HG03565 (cell line): ENCODE measurements around the gene FBN1.

Experiments used
- ATAC-seq: cut with Tn5 transposase; IDR thresholded peaks from one replicate; pipeline ENCODE4 v1.9.1; 2021; ENCODE audit warnings: mild to moderate bottlenecking, moderate library complexity; ENCODE audit not compliant: unreplicated experiment

Gene FBN1

GRCh38 chr15:48411971-48412591 is 233.4 kb downstream of the FBN1 start:
- ATAC-seq: no peak

- no peak for ATAC-seq
Measured at GRCh38 chr15:48409623-48410022, 235.9 kb downstream of the FBN1 start.

- ATAC-seq: no peak
Measured at GRCh38 chr15:48408327-48408726, 237.2 kb downstream of the FBN1 start.

DNA sequence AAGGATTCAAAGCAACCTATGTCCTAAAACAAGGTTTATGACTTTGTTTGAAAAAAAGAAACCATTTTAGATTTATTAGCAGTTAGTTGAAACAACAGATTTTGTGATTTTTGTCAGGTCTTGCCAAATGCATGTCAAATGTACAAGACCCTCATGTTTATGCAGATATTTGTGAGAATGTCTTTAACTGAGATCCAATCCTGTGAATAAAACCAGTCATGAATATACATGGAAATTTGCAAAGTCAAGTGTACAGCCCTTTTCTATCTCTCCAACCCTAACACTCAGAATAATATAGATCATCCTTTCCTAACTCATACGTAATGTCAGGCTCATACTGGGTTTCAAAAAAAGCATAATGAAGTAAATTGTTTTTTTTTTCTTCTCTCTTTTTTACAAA is 237.9 kb downstream of the FBN1 start:
- no peak for ATAC-seq

DNA sequence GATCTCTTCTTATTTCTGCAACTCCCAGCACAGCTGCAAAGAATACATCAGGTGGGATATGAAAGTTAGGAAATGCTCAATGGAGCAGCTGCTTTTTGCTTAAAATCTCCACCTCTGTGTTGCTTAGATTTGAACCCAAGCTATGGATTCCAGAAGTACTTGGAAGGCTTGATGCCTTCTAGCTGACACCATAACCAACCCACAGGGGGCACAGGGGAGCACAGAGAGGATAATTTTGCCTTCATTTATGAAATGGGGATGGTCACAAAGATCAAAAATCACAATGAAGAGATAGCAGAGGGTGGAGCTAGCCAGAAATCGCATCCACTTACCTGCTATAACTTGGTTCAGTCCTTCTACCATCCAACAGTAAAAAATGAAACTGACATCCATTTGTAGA is 238.6 kb downstream of the FBN1 start:
- ATAC-seq: no peak

GRCh38 chr15:48406266-48406891 is 239.1 kb downstream of the FBN1 start:
- no peak for ATAC-seq

DNA sequence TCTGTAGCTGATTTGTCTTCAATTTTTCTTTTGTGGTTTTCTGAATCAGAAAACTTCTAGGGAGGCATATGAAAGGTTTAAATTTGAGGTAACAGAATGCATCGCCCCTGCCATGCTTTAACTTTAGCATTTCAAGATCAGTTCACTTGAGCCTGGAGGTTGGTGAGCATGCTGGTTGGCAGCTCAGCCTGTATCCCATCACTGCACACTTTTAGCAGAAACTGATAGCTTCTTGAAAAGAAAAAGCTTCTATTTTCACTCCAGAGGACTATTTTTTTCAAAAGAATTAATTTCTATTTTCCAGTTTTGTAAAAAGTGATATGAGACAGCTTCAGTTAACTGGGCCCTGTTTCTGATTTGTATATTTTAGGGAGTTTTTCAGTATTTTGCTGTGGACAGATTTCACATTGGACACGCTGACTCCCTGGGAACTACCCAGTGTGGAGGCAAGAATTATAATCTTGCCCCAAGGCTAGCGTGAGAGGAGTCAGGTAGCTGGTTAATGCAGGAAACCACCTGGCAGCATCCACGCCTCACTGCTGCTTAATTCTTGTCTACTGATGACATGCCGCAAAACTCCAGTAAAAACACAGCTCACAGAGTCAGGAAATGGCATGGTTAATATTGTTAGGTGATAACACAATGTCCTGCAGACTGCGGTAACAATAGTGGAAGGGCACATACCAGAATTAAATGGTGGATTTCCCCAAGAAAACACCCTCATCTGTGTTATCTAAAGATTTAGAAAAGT is 242.9 kb downstream of the FBN1 start:
- no peak for ATAC-seq

DNA sequence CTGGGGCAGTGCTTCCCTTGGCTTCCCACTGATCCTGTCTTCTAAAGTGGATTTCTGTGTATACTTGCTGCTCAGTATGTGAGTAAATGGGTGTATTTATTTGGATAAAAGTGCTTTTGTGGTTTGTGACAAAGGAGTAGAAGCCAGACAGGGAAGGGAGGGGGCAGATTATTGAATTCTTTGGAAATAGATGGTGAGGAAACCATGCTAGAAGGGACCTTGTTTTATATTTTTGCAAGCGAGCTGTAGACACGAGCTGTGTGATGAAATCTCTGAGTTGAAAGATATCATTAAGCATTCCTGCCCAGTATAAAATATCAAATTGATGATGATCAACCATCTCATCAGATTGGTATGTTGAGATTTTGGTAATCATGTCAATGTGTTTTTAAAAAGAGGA is 245.4 kb downstream of the FBN1 start:
- no peak for ATAC-seq

DNA sequence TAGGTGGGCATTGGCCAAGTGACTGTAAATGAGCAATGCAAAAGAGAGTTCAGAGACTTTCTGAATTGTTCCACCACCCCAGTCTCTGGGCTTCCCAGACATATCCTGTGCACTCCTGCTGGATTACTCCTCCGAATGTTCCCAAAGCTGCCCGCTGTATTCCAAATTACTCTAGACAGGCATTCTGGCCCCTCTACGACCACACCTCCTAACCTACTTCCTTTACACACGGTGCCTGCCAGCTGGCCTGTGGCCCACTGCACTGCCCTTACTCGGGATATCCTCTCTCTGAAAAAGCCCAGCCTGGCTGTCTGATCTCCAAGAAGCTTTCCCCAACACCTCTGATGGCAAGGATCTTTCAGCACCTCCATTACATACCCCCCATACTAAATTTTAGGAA is 247.7 kb downstream of the FBN1 start:
- ATAC-seq: no peak

DNA sequence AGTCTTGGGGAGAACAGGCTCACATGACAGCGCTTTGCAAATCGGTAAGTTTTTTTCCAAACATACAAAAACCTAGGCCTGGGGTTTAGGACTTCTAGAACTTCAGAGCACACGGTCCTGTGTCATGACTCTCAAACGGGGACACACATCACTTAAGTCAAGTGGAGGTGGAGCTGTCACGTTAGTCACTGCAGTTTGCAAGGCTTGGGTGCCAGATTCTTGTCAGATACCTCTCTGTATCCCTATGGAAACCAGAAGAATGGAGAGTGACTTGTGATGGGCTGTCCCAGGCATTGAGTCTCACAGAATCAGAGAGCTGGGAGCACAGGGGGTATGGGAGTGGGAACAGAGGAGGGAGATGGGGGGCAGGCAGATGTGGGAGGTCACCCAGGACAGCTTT is 249.5 kb downstream of the FBN1 start:
- no peak for ATAC-seq

GRCh38 chr15:48395521-48396011 is 249.9 kb downstream of the FBN1 start:
- no peak for ATAC-seq

DNA sequence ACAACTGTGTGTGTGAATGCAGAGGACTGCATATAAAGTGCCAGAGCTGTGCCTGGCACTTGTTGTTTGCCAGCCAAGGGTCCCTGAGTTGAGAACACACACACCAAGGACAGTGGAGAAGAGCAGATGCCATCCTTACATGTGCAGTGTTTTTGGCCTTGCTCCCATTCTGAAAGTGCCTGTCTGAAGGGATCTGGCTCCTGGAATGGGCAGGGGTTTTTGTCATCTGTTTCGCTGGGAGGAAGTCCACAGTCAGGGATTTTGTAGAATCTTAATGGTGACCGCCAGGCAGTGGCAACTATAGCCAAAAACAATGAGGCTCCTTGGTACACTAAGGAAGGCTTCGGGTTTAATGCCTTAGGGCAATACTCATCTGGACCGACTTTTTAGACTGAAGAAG is 250.5 kb downstream of the FBN1 start:
- ATAC-seq: no peak

DNA sequence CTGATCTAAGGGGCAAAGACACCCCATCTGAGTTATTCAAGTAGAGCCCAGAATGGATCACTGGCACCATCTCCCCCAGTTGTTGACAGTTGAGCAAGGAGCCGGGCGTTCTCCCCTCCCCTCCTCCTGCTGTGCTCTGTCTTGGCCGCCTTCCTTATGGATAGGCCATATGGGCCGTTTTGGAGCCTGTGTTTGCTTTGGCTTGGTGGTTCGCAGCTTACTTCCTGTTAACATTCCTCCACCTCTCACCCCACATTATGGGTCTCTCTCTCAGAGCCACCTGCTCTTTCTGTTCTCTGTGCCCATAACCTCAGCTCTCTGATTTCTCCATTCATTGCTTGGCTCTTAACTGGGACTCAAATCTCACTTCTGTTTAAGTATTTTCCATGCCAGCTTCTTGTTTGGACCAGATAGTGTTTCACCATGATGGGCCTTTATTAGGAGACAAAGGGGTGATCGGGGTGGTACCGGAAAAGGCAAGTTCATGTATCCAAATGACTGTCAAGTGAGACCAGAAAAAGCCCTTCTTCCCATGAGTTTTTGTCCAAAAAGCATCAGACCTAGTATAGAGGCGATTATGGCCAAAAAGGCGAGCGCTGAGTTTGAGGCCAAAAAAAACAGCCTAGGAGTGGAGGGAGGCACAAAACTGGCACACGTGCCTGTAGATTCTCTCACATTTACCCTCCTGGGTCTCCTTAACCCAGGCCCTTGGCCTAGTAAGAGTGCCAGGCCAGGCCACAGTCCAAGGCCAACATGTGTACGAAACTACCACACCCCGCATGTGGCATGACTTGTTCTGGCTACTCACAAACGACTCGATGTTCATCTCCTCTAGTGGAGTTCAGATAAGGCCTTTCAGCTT is 251.6 kb downstream of the FBN1 start:
- ATAC-seq: no peak

DNA sequence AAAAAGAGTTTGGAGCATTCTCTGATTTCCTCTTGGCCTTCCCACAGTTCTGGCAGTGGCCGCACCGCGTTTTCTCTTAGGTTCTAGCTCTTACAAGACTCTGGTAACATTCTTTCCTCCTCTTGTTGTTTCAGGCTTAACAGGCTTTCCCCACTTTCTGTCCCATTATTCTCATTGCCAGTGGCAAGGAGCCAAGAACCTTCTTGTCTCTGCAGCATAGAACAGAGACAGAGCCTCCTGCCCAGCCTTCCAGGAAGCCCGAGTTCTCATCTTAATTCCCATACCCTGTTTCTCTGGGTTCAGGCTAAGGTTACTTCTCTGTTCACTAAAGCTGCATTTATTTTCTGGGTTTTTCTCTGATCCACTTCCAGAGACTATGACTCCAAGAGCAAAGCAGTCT is 253.2 kb downstream of the FBN1 start:
- ATAC-seq: no peak

GRCh38 chr15:48391950-48392349 is 253.6 kb downstream of the FBN1 start:
- no peak for ATAC-seq

GRCh38 chr15:48389691-48390143 is 255.8 kb downstream of the FBN1 start:
- ATAC-seq: no peak

DNA sequence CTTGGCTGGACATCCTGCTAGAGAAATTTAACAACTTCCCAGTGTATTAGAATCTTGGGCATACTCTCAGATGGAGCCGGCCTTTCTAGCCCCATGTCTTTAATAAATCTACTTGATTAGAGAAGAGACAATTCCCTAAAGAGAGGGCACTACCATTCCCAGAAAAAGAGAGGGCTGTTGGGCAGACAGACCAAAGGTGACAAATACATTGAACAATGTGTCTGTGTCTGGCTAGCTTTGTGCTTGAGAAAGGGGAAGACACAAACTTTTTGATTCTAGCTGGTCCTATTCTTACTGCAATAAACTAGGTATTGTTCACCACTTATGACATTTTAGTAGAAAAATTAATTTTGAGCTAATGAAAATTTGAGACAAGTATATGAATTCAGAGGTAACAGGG is 256.6 kb downstream of the FBN1 start:
- no peak for ATAC-seq

- ATAC-seq: no peak
Measured at GRCh38 chr15:48388016-48388851, 257.3 kb downstream of the FBN1 start.

DNA sequence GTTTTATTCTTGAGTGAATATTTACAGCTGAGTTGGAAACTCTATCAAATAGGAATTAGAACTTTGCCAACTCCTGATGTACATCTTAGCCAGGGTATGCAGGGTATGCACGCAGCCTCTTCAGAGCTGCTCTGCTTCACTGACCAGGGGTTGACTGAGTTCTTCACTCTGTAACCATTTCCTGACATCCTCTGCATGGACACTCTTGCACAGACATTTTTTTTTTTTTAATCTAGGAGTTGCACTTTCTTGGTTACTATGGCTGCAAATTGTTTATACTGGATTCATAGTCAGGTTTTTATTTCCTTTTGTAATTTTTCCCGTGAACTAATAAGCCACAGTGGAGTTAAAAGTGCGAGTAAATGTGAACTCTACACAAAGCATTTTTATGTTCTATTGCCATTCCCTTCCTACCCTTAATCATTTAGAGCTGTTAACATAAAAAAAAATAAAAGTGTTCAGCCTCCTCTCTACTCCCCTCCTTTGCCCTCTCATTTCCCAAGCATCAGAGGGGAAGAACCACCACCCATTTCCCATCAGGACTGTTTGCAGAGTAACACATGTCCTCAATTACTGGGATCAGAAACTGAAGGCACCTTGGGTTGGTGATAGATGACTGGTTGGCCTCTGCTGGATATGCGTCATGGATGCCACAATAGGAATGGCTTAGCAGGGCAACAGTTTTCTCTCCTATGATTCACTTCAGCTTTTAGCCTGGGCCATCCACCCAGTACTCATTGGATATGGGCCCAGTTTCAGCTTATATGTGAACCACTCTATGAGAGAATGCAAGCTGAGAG is 260.3 kb downstream of the FBN1 start:
- ATAC-seq: no peak
